ENCODE data around the gene BPIFB4.
"Not testable (repeated sequence)": the region's sequence is repeated elsewhere in the genome, so short reads cannot be mapped to it uniquely, and the experiment has no call there.

Gene BPIFB4

DNA sequence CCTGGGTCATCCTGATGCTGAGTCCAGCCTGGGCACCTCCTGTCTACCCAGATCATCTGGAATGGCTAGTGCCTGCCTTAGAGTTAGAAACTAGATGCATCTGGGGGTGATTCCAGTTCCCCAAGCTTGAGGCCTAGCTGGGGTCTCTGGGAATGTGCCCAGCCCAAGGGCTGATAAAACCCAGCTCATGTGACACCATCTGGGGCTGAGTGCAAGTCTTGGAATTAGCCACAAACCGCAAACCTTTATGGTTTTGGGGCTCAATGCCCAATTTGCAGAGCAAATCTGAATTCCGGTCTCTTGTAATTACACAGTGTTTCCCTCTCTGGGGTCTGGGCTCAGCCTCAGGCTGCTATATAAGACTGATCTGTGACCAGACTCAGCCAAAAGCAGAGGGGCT is at the start of gene BPIFB4:
BPIFB4 (plus strand) TSS at position 385 of the 400 bp plus-strand sequence. CDS start 1,884 bp downstream, outside the sequence.
- DNase-seq, result no peak

DNA sequence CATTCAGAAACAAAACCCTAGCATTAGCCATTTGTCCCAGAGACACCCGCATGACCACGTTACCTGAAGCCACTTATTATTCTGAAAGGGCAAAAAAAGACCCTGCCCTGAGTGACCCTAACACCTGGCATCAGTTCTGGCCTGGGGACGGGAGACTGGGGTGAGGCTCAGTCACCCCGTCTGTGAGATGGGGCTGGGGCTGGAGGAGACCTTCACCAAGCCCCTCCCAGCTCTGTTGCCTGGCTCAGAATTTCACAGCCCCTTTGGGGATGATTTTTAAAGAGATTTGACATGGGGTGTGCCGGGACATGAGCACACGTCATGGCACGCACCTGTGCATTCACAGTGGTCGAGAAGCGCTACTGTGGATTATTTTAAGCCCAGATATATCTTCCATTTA is 49.4 kb upstream of the BPIFB4 start:
- DNase-seq, result no peak

DNA sequence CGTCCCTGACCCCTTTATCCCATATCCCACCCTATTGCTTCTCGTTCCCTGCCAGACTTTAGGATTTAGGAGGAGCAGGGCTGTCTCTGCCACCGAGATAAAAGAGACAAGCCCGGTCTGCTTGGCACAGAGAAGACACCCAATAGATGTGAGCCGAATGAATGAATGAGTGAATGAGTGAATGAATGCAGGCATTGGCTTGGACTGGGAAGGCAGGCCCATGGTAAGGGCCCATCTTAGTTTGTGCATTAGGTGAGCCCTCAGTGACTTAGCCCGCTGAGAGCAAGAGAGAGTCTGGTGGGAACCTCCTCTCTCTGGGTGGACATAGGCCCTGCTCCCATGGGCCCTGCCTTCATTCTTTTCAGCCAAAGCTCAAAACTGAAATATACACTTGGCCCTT is 48.9 kb upstream of the BPIFB4 start:
- no peak for DNase-seq

DNA sequence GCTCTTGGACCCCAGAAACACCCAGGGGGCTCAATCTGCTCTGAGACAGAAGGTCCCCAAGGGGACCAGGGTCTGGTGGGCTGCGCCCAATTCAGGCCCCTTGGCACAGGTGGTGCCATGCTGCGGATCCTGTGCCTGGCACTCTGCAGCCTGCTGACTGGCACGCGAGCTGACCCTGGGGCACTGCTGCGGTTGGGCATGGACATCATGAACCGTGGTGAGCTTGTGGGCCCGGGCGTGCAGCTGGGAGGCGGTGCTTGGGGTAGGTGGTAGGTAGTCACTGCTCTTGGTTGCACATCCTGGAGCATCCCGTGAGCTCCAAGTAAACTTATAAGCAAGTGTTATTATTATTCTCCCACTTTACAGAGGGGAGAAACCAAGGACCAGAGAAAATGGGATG is 47.9 kb upstream of the BPIFB4 start, which contains the start of gene BPIFB6:
BPIFB6 (plus strand) TSS at position 118 of the 400 bp plus-strand sequence; CDS start at position 118, 0 bp downstream.
- DNase-seq, result no peak

DNA sequence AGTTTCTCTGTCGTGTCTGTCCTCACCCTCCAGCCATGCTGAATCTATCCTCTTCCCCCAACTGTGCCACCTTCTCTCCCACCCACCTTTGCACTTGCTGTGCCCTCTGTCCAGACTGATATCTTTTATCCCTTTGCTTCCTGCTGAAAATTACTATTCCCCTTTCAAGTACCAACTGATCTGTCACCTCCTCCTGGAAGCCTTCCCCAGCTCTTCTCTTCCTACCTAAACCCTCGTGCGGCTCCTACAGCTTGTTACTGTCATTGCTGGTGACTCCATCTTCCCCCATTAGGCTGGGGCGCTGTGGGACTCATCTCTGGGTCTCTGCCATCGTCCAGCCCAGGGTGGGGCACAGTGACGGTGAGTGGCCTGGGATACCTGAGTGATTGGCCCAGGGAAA is 46.9 kb upstream of the BPIFB4 start:
- DNase-seq, result no peak

DNA sequence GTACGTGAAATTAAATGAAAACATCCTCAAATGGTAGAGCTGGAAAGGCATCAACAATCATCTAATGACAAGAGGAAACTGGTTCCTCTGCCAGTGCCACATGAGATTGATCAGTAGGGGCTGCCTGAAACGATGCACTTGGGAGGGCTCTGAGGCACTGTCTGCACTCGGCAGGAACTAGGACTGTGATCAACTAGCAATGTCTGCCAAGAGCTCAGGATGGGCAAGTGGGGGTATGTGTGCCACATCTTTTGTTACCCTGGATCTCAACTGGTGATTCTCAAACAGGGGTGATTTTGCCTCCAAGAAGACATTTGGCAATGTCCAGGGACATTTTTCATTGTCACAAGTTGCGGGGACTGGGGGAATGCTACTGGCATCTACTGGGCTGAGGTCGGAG is 46.1 kb upstream of the BPIFB4 start:
- no peak for DNase-seq

DNA sequence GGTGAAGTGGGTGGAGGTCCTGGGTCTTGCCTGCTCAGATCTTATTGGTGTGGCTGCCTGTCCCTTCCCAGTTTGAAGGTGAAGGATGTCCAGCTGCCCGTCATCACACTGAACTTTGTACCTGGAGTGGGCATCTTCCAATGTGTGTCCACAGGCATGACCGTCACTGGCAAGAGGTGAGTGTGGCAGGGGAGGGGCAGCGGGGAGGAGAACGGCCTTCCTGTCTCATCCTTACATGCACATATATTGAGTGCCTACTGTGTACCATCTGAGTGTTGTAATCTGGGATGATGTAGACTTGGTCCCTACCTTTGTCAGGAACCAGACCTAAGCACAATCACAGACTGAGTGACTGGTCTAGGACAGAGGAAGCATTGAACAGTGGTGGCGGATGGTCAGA is 45.3 kb upstream of the BPIFB4 start:
- no peak for DNase-seq

DNA sequence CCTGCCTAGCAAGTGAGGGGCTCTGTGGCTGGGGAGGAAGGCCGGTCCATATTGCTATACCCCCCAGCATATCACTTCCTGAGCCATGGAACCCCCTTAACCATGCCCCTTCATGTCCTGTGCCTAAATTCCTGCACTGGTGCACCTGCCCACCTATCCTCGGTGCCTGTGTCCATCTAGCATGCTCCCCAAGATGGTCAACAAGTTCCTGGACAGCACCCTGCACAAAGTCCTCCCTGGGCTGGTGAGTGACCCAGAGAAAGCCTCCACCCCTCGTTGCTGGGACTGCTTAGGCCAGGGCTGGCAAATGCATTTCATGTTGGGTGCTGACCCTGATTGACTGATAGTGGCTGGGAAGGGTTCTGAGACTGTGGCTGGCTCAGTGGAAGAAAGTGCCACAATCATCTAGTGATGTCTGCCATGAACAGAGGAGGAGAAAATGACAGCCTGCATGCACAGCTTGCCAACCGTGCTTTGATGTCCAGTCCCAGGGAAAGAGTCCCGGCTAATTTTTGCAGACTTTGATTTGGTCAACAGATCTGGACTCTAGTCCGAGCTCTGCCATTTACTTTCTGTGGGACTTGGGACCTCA is 44.4 kb upstream of the BPIFB4 start:
- no peak for DNase-seq

DNA sequence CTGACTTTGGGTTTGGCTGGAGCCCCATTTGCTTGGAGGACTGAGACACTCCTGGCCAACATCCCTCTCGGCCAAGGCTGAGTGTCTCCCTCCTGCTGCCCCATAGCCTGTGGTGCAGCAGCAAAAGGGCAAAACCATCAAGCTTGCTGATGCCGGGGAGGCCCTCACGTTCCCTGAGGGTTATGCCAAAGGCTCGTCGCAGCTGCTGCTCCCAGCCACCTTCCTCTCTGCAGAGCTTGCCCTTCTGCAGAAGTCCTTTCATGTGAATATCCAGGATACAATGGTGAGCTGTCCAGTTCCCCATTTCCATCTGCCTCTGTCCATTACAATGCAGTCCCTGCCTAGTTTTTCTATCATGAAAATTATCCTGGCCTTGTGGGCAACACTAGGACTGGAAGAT is 42.0 kb upstream of the BPIFB4 start:
- no peak for DNase-seq

DNA sequence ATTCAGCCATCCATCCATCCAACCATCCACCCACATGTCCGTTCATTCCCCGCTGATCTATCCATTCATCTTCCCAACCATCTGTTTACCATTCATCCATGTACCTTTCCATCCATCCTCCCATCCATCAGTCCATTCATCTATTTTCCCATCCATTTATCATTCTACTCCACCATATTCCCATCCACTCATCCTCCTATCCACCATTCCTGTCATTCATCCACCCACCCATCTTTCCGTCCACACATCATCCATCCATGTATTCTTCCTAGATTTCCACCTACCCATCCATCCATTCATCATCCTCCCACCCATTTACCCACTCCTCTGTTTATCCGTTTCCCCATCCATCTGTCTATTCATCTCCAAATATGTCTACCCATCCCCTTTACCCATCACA is 41.2 kb upstream of the BPIFB4 start:
- DNase-seq, result no peak

DNA sequence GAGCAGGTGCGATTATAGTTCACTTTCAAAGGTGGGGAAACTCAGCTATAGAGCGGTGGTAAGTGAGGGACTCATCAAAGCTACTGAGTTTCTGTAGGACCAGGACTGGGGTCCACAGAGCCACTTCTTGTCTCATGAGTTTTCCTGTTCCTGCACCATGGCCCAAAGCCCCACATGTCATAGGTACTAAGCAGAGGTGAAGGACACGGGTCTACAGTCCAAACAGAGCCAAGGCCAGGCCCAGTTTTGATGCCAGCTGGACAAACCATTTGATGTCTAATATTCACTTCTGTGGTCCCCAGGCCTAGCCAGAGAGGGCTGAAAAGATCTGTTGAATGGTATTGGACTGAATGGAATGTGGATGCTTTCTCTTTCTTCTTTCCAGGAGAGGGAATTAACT is 37.0 kb upstream of the BPIFB4 start:
- no peak for DNase-seq

DNA sequence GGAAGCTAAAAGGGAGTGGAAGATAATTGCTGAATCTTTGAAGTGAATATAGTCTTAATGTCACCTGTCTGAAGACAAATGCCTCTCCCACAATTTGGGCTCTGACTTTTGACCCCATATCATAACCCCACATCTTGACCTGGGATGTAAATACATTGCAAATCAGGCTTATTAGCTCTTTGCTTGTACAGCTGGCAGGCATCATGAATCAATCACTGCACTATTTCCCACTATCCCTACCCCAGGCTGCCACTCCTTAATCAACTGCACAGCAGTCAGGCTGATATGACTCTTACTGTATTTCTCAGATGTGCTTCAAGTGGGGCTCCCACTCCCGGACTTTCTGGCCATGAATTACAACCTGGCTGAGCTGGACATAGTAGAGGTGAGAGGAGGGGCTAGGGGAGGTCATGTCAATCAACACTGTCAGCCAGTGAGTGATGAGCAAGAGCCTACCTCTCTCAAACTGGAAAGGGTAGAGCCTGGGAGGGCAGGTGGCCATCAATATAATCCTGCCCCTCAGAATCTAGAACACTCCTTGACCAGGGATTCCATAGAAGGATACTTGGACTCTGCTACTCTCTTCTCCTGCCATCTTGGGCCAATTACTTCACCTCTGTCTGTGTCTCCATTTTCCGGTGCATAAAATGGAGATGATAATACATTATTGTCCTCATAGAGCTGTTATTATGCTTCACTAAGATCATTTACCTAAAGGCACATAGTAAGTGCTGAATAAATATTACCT is 36.3 kb upstream of the BPIFB4 start:
- no peak for DNase-seq

DNA sequence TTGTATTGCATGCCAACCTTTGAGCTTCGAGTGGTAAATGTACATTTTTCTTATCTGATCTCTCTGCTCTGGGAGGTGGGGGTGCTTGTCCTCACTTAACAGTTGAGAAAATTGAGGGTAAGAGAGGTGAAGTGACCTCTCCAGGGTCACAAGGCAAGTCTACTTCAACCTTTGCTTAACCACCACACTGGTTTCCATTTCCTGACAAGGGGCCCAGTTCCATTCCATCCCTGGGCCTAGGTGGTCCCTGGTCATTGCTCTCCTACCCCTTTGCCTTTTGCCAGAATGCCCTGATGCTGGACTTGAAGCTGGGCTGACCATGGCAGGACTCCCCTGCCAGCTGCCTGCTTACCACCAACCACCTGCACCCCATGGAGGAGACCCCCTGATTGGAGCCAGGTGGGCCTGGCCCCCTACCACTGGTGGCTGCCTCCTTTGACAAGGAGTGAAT is 35.7 kb upstream of the BPIFB4 start:
- no peak for DNase-seq

DNA sequence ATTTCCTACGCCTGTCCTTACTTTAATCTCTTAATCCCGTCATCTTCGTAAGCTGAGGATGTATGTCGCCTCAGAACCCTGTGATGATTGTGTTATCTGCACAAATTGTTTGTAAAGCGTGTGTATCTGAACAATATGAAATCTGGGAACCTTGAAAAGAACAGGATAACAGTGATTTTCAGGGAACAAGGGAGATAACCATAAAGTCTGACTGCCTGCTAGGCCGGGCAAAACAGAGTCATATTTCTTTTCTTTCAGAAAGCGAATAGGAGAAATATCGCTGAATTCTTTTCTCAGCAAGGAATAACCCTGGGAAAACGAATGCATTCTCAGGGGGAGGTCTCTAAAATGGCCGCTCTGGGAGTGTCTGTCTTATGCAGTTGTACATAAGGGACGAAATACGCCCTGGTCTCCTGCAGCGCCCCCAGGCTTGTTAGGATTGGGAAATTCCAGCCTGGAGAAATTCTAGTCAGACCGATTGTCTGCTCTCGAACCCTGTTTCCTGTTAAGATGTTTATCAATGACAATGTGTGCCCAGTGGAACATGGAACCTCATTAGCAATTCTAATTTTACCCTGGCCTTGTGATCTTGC is 34.2 kb upstream of the BPIFB4 start:
- not testable (repeated sequence) for DNase-seq

DNA sequence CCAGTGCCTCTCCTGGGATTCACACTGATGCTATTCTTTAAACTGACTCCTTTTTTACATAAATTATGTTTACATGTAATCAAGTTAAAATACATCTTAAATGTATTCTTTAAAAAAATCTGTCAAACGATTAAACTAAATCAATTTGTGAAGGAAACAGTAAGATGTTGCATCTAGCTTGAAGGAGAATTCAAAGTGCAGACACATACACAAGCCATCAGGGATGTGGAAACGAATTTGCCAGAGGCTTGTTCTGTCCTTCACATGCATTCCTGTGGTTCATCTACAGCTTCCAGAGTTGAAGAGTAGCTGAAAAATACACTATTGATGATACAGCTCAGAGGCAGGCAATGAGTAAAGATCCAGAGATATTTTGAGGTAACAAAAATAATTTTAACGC is 33.0 kb upstream of the BPIFB4 start:
- no peak for DNase-seq

DNA sequence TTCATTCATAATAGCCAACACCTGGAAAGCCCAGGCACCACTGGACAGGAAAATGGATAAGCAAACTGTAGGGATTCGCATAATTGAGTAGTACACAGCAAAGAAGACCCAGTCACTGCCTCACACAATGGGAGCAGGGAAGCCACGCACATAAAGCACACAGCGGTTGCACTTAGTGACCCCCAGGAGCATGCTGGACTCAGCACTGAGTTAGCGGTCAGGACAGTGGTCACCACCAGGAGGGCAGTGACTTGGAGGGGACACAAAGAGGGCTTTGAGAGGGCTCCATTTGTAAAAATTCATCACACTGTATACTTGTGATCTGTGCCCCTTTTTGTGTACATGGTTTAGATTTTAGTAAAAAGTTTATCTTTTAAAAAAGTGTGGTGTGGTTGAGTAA is 28.1 kb upstream of the BPIFB4 start:
- no peak for DNase-seq

DNA sequence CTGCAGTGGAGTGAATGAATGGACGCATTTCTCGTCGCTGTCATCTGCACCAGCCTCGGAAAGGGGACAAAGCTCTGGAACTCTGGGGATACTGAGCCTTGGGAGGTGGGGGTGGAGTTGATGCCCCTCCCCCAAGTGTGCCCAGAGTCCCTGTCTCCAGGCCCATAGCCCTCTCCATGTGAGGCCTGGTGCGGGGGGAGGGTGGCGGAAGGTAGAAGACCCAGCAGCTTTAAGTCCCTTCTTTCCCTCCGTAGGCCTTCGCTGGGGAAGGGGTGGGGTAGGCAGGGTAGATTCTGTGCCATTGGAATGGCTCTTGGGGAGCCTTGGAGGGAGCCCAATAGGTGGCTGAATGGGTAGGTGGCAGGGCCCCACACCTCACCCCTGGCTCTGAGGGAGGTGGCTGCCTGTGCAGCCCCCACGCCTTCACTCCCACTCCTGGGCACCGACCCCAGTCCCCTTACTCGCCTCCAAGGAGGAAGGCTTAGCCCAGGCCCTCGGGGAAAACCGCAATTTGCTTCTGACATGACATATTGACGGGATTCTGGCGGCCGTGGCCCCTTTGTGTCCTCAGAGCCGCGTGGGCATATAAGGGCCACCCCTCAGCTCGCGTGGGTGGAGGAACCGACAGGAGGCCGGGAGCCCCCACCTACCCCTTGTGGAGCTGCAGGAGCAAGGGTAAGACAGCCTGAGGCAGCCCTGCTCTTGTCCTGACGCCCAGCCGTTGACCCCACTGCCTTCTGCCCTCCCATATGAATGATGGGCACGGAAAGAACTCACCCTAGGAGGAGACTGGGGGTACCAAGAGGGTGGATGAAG is 25.9 kb upstream of the BPIFB4 start, which contains the start of gene BPIFB3:
BPIFB3 (plus strand) TSS at position 613 of the 816 bp plus-strand sequence. CDS start 1,533 bp downstream, outside the sequence.
- no peak for DNase-seq

DNA sequence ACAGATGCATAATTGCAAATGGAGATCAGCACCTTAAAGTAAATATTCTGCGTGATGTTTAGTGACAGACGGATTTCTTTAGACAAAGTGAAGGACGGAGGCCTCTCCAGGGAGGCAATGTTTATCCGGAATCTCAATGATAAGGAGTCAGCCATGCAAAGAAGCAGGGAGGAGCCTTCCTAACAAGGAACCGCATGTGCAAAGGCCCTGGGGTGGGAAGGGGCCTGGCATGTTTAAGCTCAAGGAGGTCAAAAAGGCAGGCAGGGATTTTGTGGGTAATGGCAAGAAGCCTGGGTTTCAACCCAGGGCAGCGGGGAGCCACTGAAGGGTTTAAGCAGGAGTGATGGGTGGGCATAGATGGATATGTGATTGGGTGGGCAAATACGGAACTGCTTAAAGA is 25.1 kb upstream of the BPIFB4 start:
- DNase-seq, result no peak

DNA sequence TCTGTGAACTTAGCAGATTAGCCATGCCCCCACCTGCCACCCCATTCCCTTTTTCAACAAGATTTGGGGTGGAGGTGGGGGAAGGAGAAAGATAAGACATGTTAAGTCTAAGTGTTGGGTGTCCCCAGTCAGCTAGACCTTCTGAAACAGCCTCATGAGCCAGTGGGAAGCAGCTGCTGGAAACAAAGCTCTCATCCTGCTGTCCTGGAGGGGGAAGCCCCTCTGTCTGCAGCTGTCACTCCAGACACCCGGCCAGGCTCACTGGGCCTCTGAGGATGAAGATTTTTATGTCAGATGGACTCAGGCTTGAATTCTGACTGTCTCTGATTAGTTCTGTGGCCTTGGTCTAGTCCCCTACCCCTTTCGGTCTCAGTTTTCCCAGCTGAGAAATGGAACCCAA is 24.7 kb upstream of the BPIFB4 start:
- no peak for DNase-seq

DNA sequence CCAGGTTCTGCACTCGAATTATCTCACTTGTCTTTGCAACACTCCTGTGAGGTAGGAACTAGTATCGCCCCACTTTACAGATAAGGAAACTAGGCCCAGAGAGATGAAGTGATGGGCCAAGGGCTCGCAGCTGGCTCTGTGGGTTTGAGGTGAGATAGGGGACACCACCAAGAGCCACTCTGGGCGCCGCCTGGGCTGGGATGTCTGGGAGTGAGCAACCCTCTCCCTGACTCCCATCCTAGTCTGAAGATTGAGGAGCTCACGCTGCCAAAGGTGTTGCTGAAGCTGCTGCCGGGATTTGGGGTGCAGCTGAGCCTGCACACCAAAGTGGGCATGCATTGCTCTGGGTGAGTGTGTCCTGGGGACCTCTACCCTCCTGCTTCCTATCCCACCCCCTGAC is 20.3 kb upstream of the BPIFB4 start:
- no peak for DNase-seq

DNA sequence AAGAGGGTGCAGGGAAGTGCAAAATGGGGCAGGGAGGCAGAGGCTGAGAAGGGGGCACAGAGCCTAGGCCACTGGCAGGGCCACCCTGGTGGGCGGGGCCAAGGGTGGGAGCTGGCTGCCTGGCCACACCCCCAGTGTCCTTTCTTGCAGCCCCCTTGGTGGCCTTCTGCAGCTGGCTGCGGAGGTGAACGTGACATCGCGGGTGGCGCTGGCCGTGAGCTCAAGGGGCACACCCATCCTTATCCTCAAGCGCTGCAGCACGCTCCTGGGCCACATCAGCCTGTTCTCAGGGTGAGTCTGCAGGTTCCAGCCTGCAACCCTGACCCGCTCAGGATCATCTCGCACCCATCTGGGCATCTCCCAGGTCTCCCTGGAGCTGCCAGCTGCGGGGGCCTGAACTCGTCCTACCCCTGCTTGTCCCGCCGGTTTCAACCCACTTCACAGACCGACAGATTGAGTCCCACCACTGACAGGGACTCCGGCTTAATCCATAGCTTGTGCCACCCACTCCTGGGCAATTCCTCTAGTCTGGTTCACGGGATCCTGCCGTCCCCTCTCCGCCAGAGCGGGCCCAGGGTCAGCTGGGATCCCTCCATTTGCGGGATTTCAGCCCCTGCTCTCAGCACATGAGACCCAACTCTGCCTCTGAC is 19.6 kb upstream of the BPIFB4 start:
- no peak for DNase-seq

DNA sequence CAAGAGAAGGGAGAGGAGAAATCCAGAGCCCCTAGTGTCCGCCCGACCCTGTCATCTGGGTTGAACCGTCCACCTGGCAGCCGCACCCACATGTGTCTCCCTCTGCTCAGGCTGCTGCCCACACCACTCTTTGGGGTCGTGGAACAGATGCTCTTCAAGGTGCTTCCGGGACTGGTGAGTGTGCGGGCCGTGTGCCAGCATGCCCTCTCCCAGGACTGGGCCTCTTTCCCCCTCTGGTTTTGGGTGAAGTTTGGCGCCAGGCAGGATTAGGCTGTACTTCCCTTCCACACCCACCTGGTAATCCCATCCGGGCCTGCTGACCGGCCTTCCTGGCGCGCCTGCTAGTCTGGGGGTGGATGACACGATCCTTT is 17.8 kb upstream of the BPIFB4 start:
- DNase-seq, result no peak

All from NCI-H1105 (cell line).